GM12874 (cell line): ENCODE data around the gene ZBTB9.
A peak's percentile ranks its signal among the peaks of the same experiment; 100 is the strongest.

Source experiments
- CTCF ChIP-seq: IDR thresholded peaks from 2 replicates; pipeline ENCODE4 v1.5.1; 2011; ENCODE audit warnings: low read depth, mild to moderate bottlenecking, control low read depth, low read length, moderate library complexity; ENCODE audit not compliant: insufficient read depth

Gene ZBTB9

GRCh38 chr6:33410711-33411631, 43.4 kb upstream of the ZBTB9 start, which contains the start of gene PHF1:
Gene PHF1 (plus strand): TSS chr6:33411014. CDS start chr6:33412264, 1,250 bp downstream.
- TF ChIP-seq CTCF: no peak

GRCh38 chr6:33411632-33412005, 42.8 kb upstream of the ZBTB9 start:
- TF ChIP-seq CTCF: no peak

- TF ChIP-seq CTCF: no peak
These were observed 42.0 kb upstream of the ZBTB9 start for GRCh38 chr6:33412140-33413009.

GRCh38 chr6:33413241-33414120, 40.9 kb upstream of the ZBTB9 start:
- no peak for TF ChIP-seq CTCF

GRCh38 chr6:33414592-33415271, 39.6 kb upstream of the ZBTB9 start:
- TF ChIP-seq CTCF: peak; percentile 54

GRCh38 chr6:33415831-33416230, 38.5 kb upstream of the ZBTB9 start:
- no peak for TF ChIP-seq CTCF
